ENCODE measurements around the gene MANF. TPM values are rescaled to one million over a fixed set of nuclear protein-coding genes. Genes with fewer than 3 reads are reported as not detected.

Gene MANF
- total RNA-seq (2014; rRNA removed; shearing (Covaris generic)) (70.4 and 92.7 TPM in 2 replicates), polyA plus RNA-seq (2016; fragmentation: Nextera tagmentation; extraction: Ambion mirVana) (41.7 and 48.7 TPM in 2 replicates)
- long read RNA-seq, partial matches to known transcripts: 0 of 3 reads
- long read RNA-seq, other reads (novel, unspliced or antisense): 0 of 3 reads

GRCh38 chr3:51384726-51385473 is at the start of gene MANF:
MANF (plus strand) TSS chr3:51385291; CDS start chr3:51385343, 52 bp downstream.
- Histone ChIP-seq H3K4me1 (ENCODE audit: insufficient read depth) (peaks cover 30% of the 10 kb centered on the region), H3K27ac (ENCODE audit: low read depth) (peak within 1 kb of the TSS; percentile 96), H3K79me2 (replicated peaks; ENCODE audit: insufficient read depth) (peaks cover 39% of the 10 kb centered on the region), H3K9me2 (ENCODE audit: insufficient read depth) (no peaks in the 10 kb centered on the region), H3K4me2 (peak within 1 kb of the TSS; percentile 99), H4K20me1 (replicated peaks; ENCODE audit: insufficient read depth) (peaks cover 29% of the 10 kb centered on the region), H3K27me3 (ENCODE audit: insufficient read depth) (no peaks in the 10 kb centered on the region), H3K4me3 (peak within 1 kb of the TSS; percentile 100), H3F3A (replicated peaks; ENCODE audit: low read depth) (peaks cover 38% of the 10 kb centered on the region), H3K36me3 (ENCODE audit: insufficient read depth) (peaks cover 21% of the 10 kb centered on the region), H2AFZ (peak within 1 kb of the TSS; percentile 80; the same call in 1 of the 2 replicates)
- Mint-ChIP-seq H3K36me3 (ENCODE audit: low read depth) (peaks cover 44% of the 10 kb centered on the region), H3K9me3 (no peaks in the 10 kb centered on the region), H3K4me3 (peak within 1 kb of the TSS; percentile 99), H3K4me1 (peaks cover 45% of the 10 kb centered on the region), H3K27me3 (ENCODE audit: insufficient read depth, low read depth, poor library complexity) (peaks cover 4% of the 10 kb centered on the region), H3K27ac (peak within 1 kb of the TSS; percentile 99)
- DNase-seq (ENCODE audit: low spot score) (peak; percentile 99), ATAC-seq (peak; percentile 87)
- TF ChIP-seq CREB1 (CRISPR knock-in tag; IDR thresholded peaks at IDR 0.05; ENCODE audit: low read depth) (peak; percentile 87), NANOG (IDR thresholded peaks at IDR 0.05; ENCODE audit: borderline replicate concordance) (no peak), JUNB (IDR thresholded peaks at IDR 0.05; ENCODE audit: unreplicated experiment) (no peak), REST (IDR thresholded peaks at IDR 0.05; ENCODE audit: unreplicated experiment) (peak; percentile 5), STAT1 (IDR thresholded peaks at IDR 0.05; ENCODE audit: unreplicated experiment) (no peak), ETS1 (IDR thresholded peaks at IDR 0.05) (peak; percentile 95), ZNF331 (CRISPR knock-in tag; IDR thresholded peaks at IDR 0.05; ENCODE audit: low read depth) (no peak), EZH2phosphoT487 (IDR thresholded peaks at IDR 0.05; ENCODE audit: unreplicated experiment) (no peak), ZNF114 (CRISPR knock-in tag; IDR thresholded peaks at IDR 0.05) (no peak), EZH2 (IDR thresholded peaks at IDR 0.05; ENCODE audit: low read depth, unreplicated experiment) (no peak), POLR2AphosphoS5 (IDR thresholded peaks at IDR 0.05; ENCODE audit: low read depth) (peak; percentile 86), CTCF (conservative IDR thresholded peaks at IDR 0.05; ENCODE audit: low read depth in 2 of 2) (no peak)
- TF ChIP-seq, protein P1, sequence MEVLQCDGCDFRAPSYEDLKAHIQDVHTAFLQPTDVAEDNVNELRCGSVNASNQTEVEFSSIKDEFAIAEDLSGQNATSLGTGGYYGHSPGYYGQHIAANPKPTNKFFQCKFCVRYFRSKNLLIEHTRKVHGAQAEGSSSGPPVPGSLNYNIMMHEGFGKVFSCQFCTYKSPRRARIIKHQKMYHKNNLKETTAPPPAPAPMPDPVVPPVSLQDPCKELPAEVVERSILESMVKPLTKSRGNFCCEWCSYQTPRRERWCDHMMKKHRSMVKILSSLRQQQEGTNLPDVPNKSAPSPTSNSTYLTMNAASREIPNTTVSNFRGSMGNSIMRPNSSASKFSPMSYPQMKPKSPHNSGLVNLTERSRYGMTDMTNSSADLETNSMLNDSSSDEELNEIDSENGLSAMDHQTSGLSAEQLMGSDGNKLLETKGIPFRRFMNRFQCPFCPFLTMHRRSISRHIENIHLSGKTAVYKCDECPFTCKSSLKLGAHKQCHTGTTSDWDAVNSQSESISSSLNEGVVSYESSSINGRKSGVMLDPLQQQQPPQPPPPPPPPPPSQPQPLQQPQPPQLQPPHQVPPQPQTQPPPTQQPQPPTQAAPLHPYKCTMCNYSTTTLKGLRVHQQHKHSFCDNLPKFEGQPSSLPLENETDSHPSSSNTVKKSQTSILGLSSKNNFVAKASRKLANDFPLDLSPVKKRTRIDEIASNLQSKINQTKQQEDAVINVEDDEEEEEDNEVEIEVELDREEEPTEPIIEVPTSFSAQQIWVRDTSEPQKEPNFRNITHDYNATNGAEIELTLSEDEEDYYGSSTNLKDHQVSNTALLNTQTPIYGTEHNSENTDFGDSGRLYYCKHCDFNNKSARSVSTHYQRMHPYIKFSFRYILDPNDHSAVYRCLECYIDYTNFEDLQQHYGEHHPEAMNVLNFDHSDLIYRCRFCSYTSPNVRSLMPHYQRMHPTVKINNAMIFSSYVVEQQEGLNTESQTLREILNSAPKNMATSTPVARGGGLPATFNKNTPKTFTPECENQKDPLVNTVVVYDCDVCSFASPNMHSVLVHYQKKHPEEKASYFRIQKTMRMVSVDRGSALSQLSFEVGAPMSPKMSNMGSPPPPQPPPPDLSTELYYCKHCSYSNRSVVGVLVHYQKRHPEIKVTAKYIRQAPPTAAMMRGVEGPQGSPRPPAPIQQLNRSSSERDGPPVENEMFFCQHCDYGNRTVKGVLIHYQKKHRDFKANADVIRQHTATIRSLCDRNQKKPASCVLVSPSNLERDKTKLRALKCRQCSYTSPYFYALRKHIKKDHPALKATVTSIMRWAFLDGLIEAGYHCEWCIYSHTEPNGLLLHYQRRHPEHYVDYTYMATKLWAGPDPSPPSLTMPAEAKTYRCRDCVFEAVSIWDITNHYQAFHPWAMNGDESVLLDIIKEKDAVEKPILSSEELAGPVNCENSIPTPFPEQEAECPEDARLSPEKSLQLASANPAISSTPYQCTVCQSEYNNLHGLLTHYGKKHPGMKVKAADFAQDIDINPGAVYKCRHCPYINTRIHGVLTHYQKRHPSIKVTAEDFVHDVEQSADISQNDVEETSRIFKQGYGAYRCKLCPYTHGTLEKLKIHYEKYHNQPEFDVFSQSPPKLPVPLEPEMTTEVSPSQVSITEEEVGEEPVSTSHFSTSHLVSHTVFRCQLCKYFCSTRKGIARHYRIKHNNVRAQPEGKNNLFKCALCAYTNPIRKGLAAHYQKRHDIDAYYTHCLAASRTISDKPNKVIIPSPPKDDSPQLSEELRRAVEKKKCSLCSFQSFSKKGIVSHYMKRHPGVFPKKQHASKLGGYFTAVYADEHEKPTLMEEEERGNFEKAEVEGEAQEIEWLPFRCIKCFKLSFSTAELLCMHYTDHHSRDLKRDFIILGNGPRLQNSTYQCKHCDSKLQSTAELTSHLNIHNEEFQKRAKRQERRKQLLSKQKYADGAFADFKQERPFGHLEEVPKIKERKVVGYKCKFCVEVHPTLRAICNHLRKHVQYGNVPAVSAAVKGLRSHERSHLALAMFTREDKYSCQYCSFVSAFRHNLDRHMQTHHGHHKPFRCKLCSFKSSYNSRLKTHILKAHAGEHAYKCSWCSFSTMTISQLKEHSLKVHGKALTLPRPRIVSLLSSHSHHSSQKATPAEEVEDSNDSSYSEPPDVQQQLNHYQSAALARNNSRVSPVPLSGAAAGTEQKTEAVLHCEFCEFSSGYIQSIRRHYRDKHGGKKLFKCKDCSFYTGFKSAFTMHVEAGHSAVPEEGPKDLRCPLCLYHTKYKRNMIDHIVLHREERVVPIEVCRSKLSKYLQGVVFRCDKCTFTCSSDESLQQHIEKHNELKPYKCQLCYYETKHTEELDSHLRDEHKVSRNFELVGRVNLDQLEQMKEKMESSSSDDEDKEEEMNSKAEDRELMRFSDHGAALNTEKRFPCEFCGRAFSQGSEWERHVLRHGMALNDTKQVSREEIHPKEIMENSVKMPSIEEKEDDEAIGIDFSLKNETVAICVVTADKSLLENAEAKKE (CRISPR knock-in tag; IDR thresholded peaks at IDR 0.05): no peak

Measured in GM23338 (cell line).